ENCODE data around the gene PALMD.

Gene PALMD
- 0 reads per million in 3 donors for total RNA-seq

GRCh38 chr1:99645699-99646531, at the start of gene PALMD:
Gene PALMD, plus strand, starts transcription at chr1:99646113. Its CDS starts 205 bp downstream, at chr1:99646318.
- no peaks in the 10 kb centered on the region for H3K9me3 ChIP-seq (ENCODE audit: control insufficient read depth, low read length)
- no peaks in the 10 kb centered on the region for H3K36me3 ChIP-seq (ENCODE audit: control insufficient read depth, insufficient read depth, low read length)
- H3K4me3 ChIP-seq (ENCODE audit: insufficient read depth, low read depth, low read length, poor library complexity, severe bottlenecking): no peak within 1 kb of the TSS
- DNase-seq: no peak
- H3K27me3 ChIP-seq (replicated peaks; ENCODE audit: control insufficient read depth, insufficient read depth, low read length, poor library complexity, severe bottlenecking): no peaks in the 10 kb centered on the region
- no peaks in the 10 kb centered on the region for H3K4me1 ChIP-seq (ENCODE audit: control insufficient read depth, insufficient read depth, low read length, poor library complexity, severe bottlenecking)
- no peak within 1 kb of the TSS for H3K27ac ChIP-seq (ENCODE audit: insufficient read depth, low read length, poor library complexity, severe bottlenecking)

GRCh38 chr1:99598738-99599411, 47.0 kb upstream of the PALMD start:
- no peaks in the 10 kb centered on the region for H3K27me3 ChIP-seq (replicated peaks; ENCODE audit: control insufficient read depth, insufficient read depth, low read length, poor library complexity, severe bottlenecking)
- no peak overlapping the region for H3K27ac ChIP-seq (ENCODE audit: insufficient read depth, low read length, poor library complexity, severe bottlenecking)
- no peaks in the 10 kb centered on the region for H3K36me3 ChIP-seq (ENCODE audit: control insufficient read depth, insufficient read depth, low read length)
- no peak for DNase-seq
- H3K9me3 ChIP-seq (ENCODE audit: control insufficient read depth, low read length): no peaks in the 10 kb centered on the region
- H3K4me3 ChIP-seq (ENCODE audit: insufficient read depth, low read depth, low read length, poor library complexity, severe bottlenecking): no peak overlapping the region
- no peaks in the 10 kb centered on the region for H3K4me1 ChIP-seq (ENCODE audit: control insufficient read depth, insufficient read depth, low read length, poor library complexity, severe bottlenecking)

GRCh38 chr1:99599678-99600175, 46.2 kb upstream of the PALMD start:
- no peak overlapping the region for H3K27ac ChIP-seq (ENCODE audit: insufficient read depth, low read length, poor library complexity, severe bottlenecking)
- no peaks in the 10 kb centered on the region for H3K4me1 ChIP-seq (ENCODE audit: control insufficient read depth, insufficient read depth, low read length, poor library complexity, severe bottlenecking)
- no peak for DNase-seq
- H3K4me3 ChIP-seq (ENCODE audit: insufficient read depth, low read depth, low read length, poor library complexity, severe bottlenecking): no peak overlapping the region
- H3K27me3 ChIP-seq (replicated peaks; ENCODE audit: control insufficient read depth, insufficient read depth, low read length, poor library complexity, severe bottlenecking): no peaks in the 10 kb centered on the region
- no peaks in the 10 kb centered on the region for H3K9me3 ChIP-seq (ENCODE audit: control insufficient read depth, low read length)
- H3K36me3 ChIP-seq (ENCODE audit: control insufficient read depth, insufficient read depth, low read length): no peaks in the 10 kb centered on the region

- H3K27ac ChIP-seq (ENCODE audit: insufficient read depth, low read length, poor library complexity, severe bottlenecking): no peak overlapping the region
- no peaks in the 10 kb centered on the region for H3K36me3 ChIP-seq (ENCODE audit: control insufficient read depth, insufficient read depth, low read length)
- DNase-seq: no peak
- no peaks in the 10 kb centered on the region for H3K27me3 ChIP-seq (replicated peaks; ENCODE audit: control insufficient read depth, insufficient read depth, low read length, poor library complexity, severe bottlenecking)
- no peaks in the 10 kb centered on the region for H3K9me3 ChIP-seq (ENCODE audit: control insufficient read depth, low read length)
- no peak overlapping the region for H3K4me3 ChIP-seq (ENCODE audit: insufficient read depth, low read depth, low read length, poor library complexity, severe bottlenecking)
- H3K4me1 ChIP-seq (ENCODE audit: control insufficient read depth, insufficient read depth, low read length, poor library complexity, severe bottlenecking): no peaks in the 10 kb centered on the region
Observed at GRCh38 chr1:99600782-99601181, 45.1 kb upstream of the PALMD start.

GRCh38 chr1:99601208-99601607, 44.7 kb upstream of the PALMD start:
- no peaks in the 10 kb centered on the region for H3K4me1 ChIP-seq (ENCODE audit: control insufficient read depth, insufficient read depth, low read length, poor library complexity, severe bottlenecking)

GRCh38 chr1:99601709-99602403, 44.1 kb upstream of the PALMD start:
- Histone ChIP-seq H3K27me3 (replicated peaks; ENCODE audit: control insufficient read depth, insufficient read depth, low read length, poor library complexity, severe bottlenecking) (no peaks in the 10 kb centered on the region), H3K4me1 (ENCODE audit: control insufficient read depth, insufficient read depth, low read length, poor library complexity, severe bottlenecking) (no peaks in the 10 kb centered on the region), H3K27ac (ENCODE audit: insufficient read depth, low read length, poor library complexity, severe bottlenecking) (no peak overlapping the region), H3K4me3 (ENCODE audit: insufficient read depth, low read depth, low read length, poor library complexity, severe bottlenecking) (no peak overlapping the region), H3K36me3 (ENCODE audit: control insufficient read depth, insufficient read depth, low read length) (no peaks in the 10 kb centered on the region), H3K9me3 (ENCODE audit: control insufficient read depth, low read length) (no peaks in the 10 kb centered on the region)
- no peak for DNase-seq

More at GRCh38 chr1:99601208-99601607, 44.7 kb upstream of the PALMD start:
- DNase-seq: no peak
- H3K4me3 ChIP-seq (ENCODE audit: insufficient read depth, low read depth, low read length, poor library complexity, severe bottlenecking): no peak overlapping the region
- H3K9me3 ChIP-seq (ENCODE audit: control insufficient read depth, low read length): no peaks in the 10 kb centered on the region
- no peak overlapping the region for H3K27ac ChIP-seq (ENCODE audit: insufficient read depth, low read length, poor library complexity, severe bottlenecking)
- no peaks in the 10 kb centered on the region for H3K27me3 ChIP-seq (replicated peaks; ENCODE audit: control insufficient read depth, insufficient read depth, low read length, poor library complexity, severe bottlenecking)
- no peaks in the 10 kb centered on the region for H3K36me3 ChIP-seq (ENCODE audit: control insufficient read depth, insufficient read depth, low read length)

- Histone ChIP-seq H3K36me3 (ENCODE audit: control insufficient read depth, insufficient read depth, low read length) (no peaks in the 10 kb centered on the region), H3K27me3 (replicated peaks; ENCODE audit: control insufficient read depth, insufficient read depth, low read length, poor library complexity, severe bottlenecking) (no peaks in the 10 kb centered on the region), H3K9me3 (ENCODE audit: control insufficient read depth, low read length) (no peaks in the 10 kb centered on the region), H3K4me3 (ENCODE audit: insufficient read depth, low read depth, low read length, poor library complexity, severe bottlenecking) (no peak overlapping the region), H3K27ac (ENCODE audit: insufficient read depth, low read length, poor library complexity, severe bottlenecking) (no peak overlapping the region), H3K4me1 (ENCODE audit: control insufficient read depth, insufficient read depth, low read length, poor library complexity, severe bottlenecking) (no peaks in the 10 kb centered on the region)
- no peak for DNase-seq
Observed at GRCh38 chr1:99602404-99602969, 43.4 kb upstream of the PALMD start.

GRCh38 chr1:99603699-99604560, 42.0 kb upstream of the PALMD start:
- H3K36me3 ChIP-seq (ENCODE audit: control insufficient read depth, insufficient read depth, low read length): no peaks in the 10 kb centered on the region
- no peak overlapping the region for H3K27ac ChIP-seq (ENCODE audit: insufficient read depth, low read length, poor library complexity, severe bottlenecking)
- H3K27me3 ChIP-seq (replicated peaks; ENCODE audit: control insufficient read depth, insufficient read depth, low read length, poor library complexity, severe bottlenecking): no peaks in the 10 kb centered on the region
- H3K9me3 ChIP-seq (ENCODE audit: control insufficient read depth, low read length): no peaks in the 10 kb centered on the region
- DNase-seq: no peak
- no peaks in the 10 kb centered on the region for H3K4me1 ChIP-seq (ENCODE audit: control insufficient read depth, insufficient read depth, low read length, poor library complexity, severe bottlenecking)
- no peak overlapping the region for H3K4me3 ChIP-seq (ENCODE audit: insufficient read depth, low read depth, low read length, poor library complexity, severe bottlenecking)

- H3K4me1 ChIP-seq (ENCODE audit: control insufficient read depth, insufficient read depth, low read length, poor library complexity, severe bottlenecking): no peaks in the 10 kb centered on the region
- H3K36me3 ChIP-seq (ENCODE audit: control insufficient read depth, insufficient read depth, low read length): no peaks in the 10 kb centered on the region
- H3K9me3 ChIP-seq (ENCODE audit: control insufficient read depth, low read length): no peaks in the 10 kb centered on the region
- no peak for DNase-seq
- no peaks in the 10 kb centered on the region for H3K27me3 ChIP-seq (replicated peaks; ENCODE audit: control insufficient read depth, insufficient read depth, low read length, poor library complexity, severe bottlenecking)
- H3K4me3 ChIP-seq (ENCODE audit: insufficient read depth, low read depth, low read length, poor library complexity, severe bottlenecking): no peak overlapping the region
- no peak overlapping the region for H3K27ac ChIP-seq (ENCODE audit: insufficient read depth, low read length, poor library complexity, severe bottlenecking)
Observed at GRCh38 chr1:99606306-99606705, 39.6 kb upstream of the PALMD start.

All from effector memory CD4-positive, alpha-beta T cell (primary cell).